ENCODE data around the gene TMEM255B.
A peak's percentile ranks its signal among the peaks of the same experiment; 100 is the strongest.

The TMEM255B gene

DNA sequence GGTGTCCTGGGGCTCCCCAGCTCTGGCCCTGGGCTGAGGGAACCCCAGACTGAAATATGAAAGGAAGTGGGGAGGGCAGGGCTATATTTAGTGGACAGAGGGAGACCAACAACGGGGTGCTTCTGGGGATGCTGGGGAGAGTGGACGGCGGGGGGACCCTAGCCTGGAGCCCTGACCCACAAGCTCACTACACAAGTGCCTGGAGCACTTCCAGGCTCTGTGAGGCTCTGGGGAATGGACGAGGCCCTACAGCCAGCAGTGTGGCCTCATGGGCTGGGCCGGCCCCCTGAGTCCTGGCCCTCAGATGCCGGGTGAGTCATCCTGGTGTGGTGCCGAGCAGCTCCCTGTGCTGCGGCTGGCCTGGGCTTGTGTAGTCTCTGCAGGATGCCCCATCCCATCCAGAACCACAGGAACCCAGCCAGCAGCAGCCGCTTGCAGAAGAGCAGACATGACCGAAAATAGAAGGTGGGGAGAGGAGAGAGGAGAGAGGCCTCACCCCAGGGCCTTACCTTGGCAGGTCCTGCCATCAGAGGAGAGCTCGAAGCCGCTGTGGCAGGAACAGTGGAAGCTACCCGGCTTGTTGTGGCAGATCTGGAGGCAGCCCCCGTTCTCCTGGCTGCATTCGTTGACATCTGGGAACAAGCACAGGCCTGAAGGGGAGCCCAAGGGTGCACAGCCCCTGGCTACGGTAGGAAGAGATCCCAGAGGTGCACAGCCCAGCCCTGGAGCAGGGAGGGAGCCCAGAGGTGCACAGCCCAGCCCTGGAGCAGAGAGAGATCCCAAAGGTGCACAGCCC lies 78.7 kb downstream of the TMEM255B start:
- peak; percentile 81 for DNase-seq

DNA sequence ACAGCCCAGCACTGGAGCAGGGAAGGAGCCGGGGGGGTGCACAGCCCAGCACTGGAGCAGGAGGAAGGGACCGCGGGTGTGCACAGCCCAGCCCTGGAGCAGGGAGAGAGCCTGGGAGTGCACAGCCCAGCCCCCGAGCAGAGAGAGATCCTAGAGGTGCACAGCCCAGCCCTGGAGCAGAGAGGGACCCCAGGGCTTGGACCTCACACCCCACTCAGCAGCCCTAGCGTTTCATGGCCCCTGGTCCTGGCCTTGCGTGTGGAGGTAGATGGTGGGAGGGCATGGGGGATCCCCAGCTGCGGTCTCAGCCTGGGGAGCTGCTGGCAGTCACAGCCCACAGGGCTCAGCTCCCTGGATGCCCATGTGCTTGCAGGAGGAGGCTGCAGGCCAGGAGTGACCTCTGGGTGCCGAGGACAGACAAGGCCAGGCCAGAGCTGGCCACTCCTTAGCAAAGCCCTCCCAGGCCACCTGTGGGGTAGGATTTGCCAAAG lies 79.7 kb downstream of the TMEM255B start:
- DNase-seq, result no peak

DNA sequence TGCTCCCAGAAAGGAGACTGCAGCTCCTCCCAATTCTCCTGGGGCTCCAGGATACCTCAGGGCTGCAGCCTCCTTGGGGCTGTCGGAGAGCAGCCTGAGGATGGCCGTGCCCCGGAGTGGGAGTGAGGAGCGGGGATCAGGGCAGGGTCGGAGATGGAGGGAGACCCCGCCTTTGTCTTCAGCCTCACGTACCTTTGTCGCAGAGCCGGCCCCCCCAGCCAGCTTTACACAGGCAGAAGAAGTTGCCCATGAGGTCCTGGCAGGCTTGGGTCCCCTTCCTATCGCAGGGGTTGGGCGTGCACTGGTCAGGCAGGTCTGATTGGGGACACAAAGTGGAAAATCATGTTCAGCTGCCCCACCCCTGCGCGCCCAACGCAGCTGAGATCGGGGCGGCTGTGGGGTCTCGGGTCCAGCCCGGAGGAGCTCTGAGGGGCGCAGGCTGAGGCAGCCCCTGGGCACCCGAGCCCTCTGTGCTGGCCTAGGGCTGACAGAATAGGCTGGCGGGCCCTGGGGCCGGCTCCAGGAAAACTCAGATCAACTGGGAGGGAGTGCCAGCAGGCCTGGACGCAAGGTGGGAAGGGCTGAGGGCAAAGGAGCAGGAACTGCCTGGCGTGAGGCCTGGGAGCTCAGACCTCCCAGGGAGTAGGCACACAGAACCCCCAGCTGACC lies 80.6 kb downstream of the TMEM255B start:
- DNase-seq, result no peak

DNA sequence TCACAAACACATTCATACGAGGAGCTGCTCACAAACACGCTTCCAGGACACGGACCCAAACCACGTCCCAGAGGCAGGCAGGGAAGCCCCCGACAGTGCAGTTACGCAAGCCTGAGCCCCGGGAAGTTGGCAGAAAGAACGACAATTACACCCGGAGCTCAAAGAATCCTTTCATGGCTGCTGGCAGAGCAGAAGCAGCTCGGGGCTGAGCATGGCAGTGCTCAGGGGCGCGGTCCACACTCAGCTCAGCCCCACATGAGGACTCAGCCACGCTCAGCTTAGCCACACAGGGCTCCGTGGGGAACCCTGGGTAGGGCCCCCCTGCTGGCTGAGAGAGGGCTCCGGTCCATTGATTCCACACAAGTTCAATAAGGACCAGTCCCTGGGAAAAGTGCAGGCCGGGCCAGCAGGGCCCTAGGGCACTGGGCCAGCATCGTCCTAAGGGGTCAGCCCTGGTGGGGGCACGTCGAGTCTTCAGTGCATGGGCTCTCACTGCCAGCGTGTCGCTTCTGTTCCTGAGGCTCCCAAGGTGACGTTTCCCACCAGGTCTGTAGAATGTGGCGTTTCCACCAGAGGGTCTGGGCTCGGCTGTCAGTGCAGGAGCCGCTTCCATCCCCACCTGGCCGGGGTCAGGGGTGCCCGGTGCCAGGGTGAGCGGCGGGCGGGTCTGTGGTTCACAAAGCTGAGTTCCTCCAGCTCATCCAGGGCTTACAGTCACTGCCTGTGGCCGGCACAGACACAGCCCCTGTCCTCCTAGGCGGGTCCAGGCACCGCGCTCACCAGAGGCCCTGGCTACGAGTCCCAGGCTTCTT lies 81.7 kb downstream of the TMEM255B start:
- DNase-seq, result no peak

DNA sequence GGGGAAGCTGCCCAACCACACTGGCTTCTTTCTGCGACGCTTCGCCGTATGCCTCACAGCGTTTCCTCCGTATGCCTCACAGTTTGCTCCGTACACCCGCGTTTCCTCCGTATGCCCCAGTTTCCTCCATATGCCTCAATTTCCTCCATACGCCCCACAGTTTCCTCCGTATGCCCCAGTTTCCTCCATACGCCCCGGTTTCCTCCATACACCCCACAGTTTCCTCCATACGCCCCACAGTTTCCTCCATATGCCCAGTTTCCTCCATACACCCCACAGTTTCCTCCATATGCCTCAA lies 82.3 kb downstream of the TMEM255B start:
- no peak for DNase-seq

DNA sequence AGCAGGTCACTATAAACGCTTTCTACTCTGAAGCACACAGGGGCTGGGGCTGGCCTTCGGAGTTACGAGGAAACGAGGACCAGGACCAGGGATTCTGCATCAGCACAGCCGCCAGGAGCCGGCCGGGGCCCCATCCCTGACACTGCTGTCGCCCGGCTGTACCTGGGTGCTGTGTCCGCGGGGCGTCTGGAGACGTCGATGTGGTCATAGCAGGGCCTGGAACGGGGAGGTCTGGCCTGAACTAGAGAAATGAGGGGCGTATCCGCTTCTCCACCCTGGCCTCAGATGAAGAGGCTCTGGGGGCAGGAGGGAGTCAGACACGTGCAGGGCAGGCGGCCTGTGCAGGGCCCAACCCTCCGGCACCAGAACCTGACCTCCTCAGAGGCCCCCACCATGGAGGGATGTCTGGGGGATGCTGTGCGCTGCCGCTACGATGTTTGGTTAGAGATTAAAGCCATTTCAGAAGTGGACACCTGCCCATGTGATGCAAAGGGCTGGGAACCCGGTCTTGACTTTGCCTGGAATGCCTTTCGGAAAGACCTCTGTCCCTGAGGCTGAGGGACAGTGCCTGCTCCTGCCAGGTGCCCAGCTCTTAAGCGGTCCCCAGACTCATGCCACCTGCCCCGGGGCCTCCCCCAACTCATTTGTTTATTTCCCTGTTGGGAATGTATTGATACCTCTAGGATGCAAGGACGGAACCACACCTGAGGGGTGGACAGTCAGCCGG lies 83.5 kb downstream of the TMEM255B start:
- no peak for DNase-seq

DNA sequence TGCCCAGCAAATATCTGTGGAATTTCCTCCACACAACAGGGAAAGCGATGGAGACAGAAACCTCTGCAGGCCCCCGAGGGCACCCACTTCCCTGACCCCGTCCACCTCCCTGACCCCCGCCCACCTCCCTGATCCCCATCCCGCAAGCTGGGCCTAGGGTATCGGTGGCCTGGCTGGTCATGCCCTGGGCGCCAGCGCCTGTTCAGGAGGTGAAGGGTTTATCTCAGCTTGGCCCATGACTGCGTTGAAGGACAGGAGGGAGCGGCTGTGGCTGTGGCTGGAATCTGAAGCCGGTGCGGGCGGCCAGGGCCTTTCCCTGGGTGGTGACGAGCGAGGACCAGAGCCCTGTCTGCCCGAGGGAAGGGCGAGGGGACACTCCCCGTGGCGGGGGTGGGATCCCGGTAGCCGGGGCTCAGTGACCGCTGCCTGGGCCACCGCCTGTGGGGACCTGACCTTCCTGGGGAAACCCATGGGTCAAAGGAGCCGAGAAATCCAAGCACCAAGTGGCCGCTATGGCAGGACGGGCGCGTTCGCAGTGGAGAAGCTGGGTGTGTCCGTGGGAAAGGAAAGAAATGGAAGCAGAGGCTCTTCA lies 84.1 kb downstream of the TMEM255B start:
- DNase-seq, result no peak

DNA sequence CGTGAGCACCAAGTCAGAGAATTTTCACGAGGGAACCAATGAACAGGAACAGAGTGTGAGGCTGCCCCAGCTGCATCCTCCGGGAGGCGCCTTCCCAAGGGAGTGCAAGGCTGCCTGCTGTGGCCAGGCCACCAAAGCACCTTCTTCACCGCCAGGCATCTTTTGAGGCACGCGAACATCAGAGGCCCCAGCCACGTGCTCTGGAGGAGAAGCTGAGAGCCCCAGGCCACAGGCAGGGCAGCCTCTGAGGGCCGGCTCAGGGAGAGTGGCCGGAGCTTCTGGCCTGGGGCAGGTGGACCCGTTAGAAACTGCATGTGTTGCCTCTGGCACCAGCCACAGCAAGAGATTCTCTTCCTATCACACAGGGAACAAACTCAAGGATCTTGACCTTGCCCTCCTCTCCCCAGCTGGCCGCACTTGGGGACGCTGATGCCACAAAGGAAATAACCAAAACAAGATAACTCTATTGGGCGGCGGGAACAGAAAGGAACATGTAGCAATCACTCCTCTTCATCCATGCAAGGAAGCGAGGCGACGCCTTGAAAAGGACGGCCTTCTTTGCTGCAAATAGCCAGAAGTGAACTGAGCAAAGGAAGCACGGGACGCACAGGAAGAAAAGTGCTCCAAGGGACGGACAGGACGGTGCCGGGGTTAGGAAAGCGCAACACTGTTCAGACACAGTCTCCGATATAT lies 85.0 kb downstream of the TMEM255B start:
- no peak for DNase-seq

DNA sequence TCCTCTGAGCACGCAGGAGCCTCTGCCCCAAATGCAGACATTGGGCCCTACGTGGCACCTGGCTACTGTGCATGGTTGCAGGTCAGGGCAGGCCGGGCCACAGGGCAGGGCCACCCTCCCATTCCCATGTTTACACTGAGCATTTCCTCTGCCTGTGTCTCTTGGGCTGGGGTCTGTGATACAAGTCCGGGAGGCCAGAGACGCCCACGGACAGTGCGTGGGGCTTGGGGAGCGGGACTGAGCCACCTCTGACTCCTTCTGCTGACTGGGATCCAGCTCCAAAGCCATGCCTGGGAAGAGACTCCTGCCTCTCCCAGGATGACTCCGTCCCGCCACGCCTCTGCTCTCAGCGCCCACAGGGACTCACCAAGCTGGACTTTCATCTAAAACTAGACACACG lies 86.0 kb downstream of the TMEM255B start:
- peak; percentile 17 for DNase-seq

DNA sequence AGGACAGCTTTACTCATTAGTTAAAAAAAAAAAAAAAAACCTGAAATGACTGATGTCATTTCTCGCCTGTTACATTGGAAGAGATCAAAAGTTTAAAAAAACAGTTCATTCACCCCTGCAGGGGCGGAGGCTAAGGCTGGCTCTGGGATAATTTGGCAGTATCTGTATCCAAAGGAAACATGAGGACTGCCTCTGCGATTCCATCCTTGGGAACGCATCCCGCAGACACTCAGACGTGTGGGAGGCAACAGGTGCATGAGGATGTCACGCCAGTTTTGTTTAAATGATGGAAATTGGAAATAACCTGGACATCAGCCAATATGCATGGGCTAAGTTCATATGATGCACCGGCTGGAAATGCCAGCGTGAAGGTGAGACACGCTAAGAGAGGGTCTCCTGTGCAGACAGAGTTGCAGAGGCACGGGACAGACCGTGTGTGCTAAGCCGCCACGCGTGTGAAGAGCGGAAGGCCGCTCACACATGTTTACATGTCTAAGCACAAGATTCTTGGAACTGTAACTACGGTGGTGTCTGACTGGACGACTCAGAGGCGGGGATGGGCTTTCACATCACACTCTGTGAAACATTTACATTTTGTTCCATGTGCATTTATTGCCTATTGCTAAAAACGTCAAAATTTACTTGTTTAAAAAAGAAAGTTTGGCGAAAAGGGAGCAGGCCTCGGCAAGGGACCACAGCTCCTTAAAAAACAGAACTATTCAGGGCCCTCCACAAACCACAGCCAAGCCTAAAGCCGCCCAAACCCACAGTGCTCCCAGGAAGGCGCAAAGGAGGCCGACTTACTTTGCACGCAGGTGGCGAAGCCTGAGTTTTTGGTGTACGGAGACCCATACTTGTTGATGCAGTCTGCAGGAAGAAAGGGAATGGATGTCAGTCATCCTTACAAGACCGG lies 87.0 kb downstream of the TMEM255B start:
- DNase-seq, result peak; percentile 30

DNA sequence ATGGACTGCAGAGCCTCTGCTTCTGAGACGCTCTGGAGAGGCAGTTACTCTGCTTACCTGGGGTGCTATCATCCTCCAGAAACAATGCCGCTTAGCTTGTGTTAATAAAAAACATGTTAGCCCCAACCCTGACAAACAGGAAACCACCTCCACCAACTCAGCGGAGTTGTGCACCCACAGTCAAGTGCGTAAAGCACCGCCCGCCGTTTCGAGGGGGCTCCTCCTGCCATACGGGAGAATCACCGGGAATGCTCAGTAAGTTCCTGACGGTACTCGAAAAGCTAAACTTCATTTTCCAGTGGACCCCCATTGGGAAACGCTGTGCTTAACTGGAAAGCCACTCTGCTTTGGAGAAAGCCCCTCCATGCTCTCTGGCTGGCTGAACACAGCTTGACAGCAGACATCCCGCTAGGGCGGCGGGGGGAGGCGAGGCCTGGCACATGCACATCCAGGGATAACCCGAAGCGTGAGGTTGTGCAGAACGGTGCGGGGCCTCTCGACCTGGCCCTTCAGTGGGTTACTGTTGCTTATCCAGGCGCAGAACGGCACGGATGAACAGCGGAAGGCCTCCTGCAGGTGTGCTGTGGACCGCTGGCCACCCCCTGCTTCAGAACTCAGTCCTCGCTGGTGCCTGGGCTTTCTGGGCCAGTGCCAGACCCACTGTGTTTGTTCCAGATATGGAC lies 87.8 kb downstream of the TMEM255B start:
- DNase-seq, result peak; percentile 39

DNA sequence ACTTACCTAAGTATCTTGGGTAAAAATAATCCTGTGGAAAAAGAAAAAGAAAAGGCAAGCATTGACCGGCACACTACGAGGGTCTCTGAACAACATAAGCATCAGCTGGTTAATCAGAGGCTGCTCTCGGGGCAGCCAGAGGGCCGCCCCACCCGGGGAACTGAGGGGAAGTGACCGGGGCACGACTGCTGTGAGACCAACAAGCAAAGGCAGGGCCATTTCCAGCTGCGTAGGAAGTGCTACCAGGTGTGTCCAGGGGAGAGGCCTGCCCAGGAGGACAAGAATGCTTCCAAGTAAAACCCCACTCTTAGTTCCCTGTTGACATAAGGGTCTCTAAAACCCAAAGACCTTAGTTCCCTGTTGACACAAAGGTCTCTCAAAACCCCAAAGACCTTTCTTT lies 89.0 kb downstream of the TMEM255B start:
- DNase-seq, result no peak

DNA sequence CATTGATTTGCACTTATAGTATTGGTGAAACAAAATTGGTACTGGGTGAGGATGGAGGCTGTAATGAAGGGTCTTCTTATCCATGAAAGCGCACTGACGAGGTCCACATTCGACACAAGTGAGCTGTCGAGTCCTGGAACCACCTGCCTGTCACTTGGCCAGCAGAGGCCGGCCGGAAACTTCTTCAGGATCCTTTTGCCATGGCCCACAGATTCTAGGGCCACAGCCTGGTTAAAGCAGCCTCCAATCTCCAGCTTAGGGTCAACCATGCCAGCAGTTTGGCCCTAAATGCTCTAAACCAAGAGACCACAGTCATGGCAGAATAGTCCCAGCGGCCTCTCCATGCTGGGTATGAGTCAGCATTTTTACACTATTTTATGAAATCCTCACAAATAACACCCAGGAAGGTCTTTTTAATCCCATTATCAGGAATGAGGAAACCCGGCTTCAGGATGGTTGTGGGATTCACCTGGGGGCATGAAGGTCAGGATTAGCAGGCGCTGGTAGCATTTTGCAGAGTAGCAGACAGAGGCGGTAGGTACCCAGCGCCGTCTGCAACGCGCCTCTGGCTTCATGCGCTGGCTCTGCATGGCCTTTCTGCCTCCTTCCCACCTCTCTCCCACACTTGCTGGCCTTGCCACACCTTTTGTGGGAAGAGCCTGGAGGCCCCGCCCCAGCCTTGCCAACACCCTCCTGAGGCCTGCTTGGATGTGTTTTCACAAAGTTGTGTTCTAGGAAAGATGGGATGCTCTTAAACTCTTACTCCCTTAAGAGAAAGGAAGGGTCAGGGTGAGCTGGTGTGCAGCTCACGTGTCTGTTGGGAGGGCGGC lies 89.6 kb downstream of the TMEM255B start:
- DNase-seq, result no peak

DNA sequence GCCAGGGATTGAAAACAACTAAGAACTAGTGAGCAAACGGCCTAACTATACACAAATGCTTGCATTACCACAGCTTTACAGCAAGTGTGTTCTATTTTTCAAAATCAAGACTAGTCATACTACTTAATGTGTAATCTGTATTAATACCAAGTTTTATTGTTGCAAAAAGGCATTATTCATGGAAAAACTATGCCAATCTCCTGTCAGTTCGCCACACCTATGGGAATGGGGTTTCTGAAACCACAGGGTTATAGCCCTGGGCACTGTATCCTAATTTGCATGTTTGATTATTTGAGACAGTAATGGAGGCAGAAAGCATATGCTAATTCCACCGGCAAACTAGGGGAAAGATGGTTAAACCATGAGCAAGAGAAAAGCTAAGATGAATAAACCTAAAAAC lies 90.5 kb downstream of the TMEM255B start:
- no peak for DNase-seq

DNA sequence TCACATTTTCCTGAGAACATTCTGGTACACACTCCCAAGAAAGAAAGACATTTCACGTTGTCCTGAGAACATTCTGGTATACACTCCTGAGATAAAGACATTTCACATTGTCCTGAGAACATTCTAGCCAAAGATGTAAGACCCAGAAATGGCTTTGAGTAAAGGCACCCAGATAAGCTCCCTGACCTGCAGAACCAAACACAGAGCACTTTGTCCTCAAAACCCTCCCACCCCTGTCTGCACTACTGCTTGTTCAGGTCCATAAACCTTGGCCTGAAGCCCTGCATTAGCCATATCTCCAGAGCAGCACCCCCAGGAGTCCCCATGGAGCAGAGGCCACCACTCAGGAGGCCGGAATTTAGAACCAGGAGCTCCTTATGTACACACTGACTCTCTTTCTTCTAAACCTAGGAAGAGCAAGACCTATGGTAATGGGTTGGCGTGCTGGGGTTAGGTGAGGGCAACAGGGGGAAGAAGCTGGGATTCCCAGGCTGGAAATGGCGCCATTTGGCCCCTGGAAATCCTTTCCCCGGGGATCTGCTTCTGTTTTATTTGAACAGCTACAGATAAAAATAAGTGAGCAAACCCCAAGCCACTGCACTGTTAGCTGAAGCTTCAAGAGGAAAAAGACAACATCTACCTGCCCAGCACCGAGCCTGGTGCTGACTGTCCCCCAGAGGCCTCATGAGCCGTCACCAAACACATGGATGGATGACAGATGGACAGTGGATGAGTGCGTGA lies 91.1 kb downstream of the TMEM255B start:
- DNase-seq, result no peak

DNA sequence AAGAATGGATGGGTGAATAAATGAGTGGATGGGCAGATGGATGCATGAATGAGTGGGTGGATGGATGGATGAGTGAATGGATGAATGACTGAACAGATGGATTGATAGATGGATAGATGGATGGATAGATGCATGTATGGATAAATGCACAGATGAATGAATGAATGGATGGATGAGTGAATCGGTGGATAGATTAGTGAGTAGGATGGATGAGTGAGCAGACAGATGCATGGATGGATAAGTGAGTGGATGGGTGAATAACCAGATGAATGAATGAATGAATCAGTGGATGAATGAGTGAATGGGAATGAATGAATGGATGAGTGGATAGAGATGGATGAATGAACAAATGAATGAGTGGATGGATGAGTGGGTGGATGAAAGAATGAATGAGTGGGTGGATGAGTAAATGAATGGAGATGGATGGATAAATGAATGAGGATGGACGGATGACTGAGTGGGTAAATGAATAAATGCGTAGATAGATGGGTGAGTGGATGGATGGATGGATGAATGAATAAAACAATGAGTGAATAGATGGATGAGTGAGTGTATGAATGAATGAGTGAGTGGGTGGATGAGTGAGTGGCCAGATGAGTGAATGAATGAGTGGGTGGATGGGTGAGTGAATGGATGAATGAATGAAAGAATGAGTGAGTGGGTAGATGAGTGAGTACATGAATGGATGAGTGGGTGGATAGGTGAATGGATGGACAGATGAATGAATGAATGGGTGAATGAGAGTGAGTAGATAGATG lies 91.9 kb downstream of the TMEM255B start:
- DNase-seq, result no peak

DNA sequence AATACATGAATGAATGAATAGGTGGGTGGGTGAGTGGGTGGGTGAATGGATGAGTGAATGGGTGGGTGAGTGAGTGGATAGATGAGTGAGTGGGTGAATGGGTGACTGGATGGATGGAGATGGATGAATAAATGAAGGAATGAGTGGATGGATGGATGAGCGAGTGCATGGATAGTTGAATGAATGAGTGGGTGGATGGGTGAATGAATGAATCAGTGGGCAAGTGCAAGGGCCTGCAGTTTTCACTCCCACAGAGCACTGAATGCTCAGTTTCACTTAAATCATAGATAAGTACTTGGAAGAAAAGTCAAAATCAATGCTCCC lies 92.4 kb downstream of the TMEM255B start:
- no peak for DNase-seq

All from right forelimb (tissue), 1 donor.